Neural progenitor cell (in vitro differentiated cells): ENCODE measurements around the gene POLG2.

ENCODE experiments used
- EZH2 ChIP-seq: fragments of 200-600 bp; sonication (generic); IDR thresholded peaks from 2 replicates; pipeline ENCODE4 v1.6.1; 2017; ENCODE audit warnings: antibody characterized with exemption, mild to moderate bottlenecking, moderate library complexity
- EZH2phosphoT487 ChIP-seq: fragments of 200-600 bp; sonication (generic); IDR thresholded peaks from 2 replicates; pipeline ENCODE4 v1.6.1; 2017; ENCODE audit warnings: antibody characterized with exemption
- TF ChIP-seq, protein P1 (sequence below): fragments of 200-600 bp; sonication (generic); IDR thresholded peaks from 2 replicates; pipeline ENCODE4 v1.5.1; 2017; ENCODE audit warnings: antibody characterized with exemption, mild to moderate bottlenecking

DNA sequence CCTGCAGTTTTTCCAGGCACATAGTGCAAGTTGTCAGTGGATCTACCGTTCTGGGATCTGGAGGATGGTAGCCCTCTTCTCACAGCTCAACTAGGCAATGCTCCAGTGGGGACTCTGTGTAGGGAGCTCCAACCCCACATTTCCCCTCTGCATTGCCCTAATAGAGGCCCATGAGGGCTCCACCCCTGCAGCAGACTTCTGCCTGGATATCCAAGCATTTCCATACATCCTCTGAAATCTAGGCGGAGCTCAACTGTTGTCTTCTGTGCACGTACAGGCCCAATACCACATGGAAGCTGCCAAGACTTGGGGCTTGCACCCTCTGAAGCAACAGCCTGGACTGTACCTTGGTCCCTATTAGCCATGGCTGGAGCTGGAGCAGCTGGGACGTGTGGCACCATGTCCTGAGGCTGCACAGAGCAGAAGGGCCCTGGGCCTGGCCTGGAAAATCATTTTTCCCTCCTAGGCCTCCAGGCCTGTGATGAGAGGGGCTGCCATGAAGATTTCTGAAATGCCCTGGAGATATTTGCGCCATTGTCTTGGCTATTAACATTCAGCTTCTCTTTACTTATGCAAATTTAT, 58.8 kb downstream of the POLG2 start:
- TF ChIP-seq, protein P1, sequence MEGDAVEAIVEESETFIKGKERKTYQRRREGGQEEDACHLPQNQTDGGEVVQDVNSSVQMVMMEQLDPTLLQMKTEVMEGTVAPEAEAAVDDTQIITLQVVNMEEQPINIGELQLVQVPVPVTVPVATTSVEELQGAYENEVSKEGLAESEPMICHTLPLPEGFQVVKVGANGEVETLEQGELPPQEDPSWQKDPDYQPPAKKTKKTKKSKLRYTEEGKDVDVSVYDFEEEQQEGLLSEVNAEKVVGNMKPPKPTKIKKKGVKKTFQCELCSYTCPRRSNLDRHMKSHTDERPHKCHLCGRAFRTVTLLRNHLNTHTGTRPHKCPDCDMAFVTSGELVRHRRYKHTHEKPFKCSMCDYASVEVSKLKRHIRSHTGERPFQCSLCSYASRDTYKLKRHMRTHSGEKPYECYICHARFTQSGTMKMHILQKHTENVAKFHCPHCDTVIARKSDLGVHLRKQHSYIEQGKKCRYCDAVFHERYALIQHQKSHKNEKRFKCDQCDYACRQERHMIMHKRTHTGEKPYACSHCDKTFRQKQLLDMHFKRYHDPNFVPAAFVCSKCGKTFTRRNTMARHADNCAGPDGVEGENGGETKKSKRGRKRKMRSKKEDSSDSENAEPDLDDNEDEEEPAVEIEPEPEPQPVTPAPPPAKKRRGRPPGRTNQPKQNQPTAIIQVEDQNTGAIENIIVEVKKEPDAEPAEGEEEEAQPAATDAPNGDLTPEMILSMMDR: no peak
- TF ChIP-seq EZH2 (no peak), EZH2phosphoT487 (no peak)
